OCI-LY1 (cell line): ENCODE measurements around the gene XIAP.

ENCODE experiments used
- H2AFZ ChIP-seq: fragments of 200-600 bp; sonication (generic), shearing (Covaris generic); 2 replicates; pipeline ENCODE4 v1.6.0; 2014; ENCODE audit warnings: antibody characterized with exemption, mild to moderate bottlenecking, low read length
- H3F3A ChIP-seq: fragments of 200-600 bp; sonication (generic), shearing (Covaris generic); 2 replicates; pipeline ENCODE4 v1.6.0; 2014; ENCODE audit warnings: mild to moderate bottlenecking, antibody characterized with exemption, low read length, moderate library complexity; ENCODE audit not compliant: insufficient read depth
- H3K27ac ChIP-seq: fragments of 200-600 bp; sonication (generic); 2 replicates; pipeline ENCODE4 v1.5.1; 2014; ENCODE audit warnings: low read length, mixed run types, mild to moderate bottlenecking, low read depth; ENCODE audit not compliant: poor library complexity, severe bottlenecking
- H3K27me3 ChIP-seq: fragments of 200-600 bp; sonication (generic); 2 replicates; pipeline ENCODE4 v1.6.0; 2014; ENCODE audit warnings: antibody characterized with exemption, mild to moderate bottlenecking, low read length, moderate library complexity; ENCODE audit not compliant: insufficient read depth
- H3K36me3 ChIP-seq: fragments of 200-600 bp; sonication (generic); 2 replicates; pipeline ENCODE4 v1.6.1; 2014; ENCODE audit warnings: mild to moderate bottlenecking, antibody characterized with exemption, low read length, moderate library complexity, mixed read lengths; ENCODE audit not compliant: insufficient read depth
- H3K4me1 ChIP-seq: fragments of 200-600 bp; sonication (generic); 2 replicates; pipeline ENCODE4 v1.5.1; 2014; ENCODE audit warnings: mild to moderate bottlenecking, low read length, moderate library complexity; ENCODE audit not compliant: insufficient read depth, severe bottlenecking
- H3K4me2 ChIP-seq: fragments of 200-600 bp; sonication (generic), shearing (Covaris generic); 2 replicates; pipeline ENCODE4 v1.6.1; 2014; ENCODE audit warnings: low read length
- H3K4me3 ChIP-seq: fragments of 200-600 bp; sonication (generic); 2 replicates; pipeline ENCODE4 v1.5.1; 2014; ENCODE audit warnings: low read length, low read depth, mild to moderate bottlenecking, mixed read lengths; ENCODE audit not compliant: poor library complexity, severe bottlenecking
- H3K79me2 ChIP-seq: fragments of 200-600 bp; shearing (Covaris generic); 2 replicates; pipeline ENCODE4 v1.6.1; 2016; ENCODE audit warnings: mixed run types, low read length, mixed read lengths; ENCODE audit not compliant: insufficient read depth
- H3K9ac ChIP-seq: fragments of 200-600 bp; sonication (generic), shearing (Covaris generic); 2 replicates; pipeline ENCODE4 v1.6.1; 2014; ENCODE audit warnings: mild to moderate bottlenecking, low read length, mixed read lengths
- H3K9me2 ChIP-seq: fragments of 200-600 bp; sonication (generic), shearing (Covaris generic); 2 replicates; pipeline ENCODE4 v1.6.1; 2014; ENCODE audit warnings: low read depth, mild to moderate bottlenecking, low read length, mixed read lengths
- H3K9me3 ChIP-seq: fragments of 200-600 bp; shearing (Covaris generic); 2 replicates; pipeline ENCODE4 v1.6.1; 2014; ENCODE audit warnings: low read length, mixed read lengths
- H4K20me1 ChIP-seq: fragments of 200-600 bp; sonication (generic), shearing (Covaris generic); 2 replicates; pipeline ENCODE4 v1.6.0; 2016; ENCODE audit warnings: mild to moderate bottlenecking, low read length; ENCODE audit not compliant: insufficient read depth
- CTCF ChIP-seq: fragments of 200-600 bp; sonication (generic), shearing (Covaris generic); IDR thresholded peaks from 2 replicates; pipeline ENCODE4 v1.5.1; 2017; ENCODE audit warnings: mild to moderate bottlenecking, antibody characterized with exemption, low read length, moderate library complexity, mixed read lengths
- EZH2 ChIP-seq: fragments of 200-600 bp; sonication (generic), shearing (Covaris generic); IDR thresholded peaks from 2 replicates; pipeline ENCODE4 v1.8.0; 2017; ENCODE audit warnings: borderline replicate concordance, mixed run types, mild to moderate bottlenecking, antibody characterized with exemption, low read length, moderate library complexity, mixed read lengths

The XIAP gene

GRCh38 chrX:123962006-123962467 is 102.2 kb downstream of the XIAP start:
- Histone ChIP-seq H3K27me3 (no peaks in the 10 kb centered on the region), H3K79me2 (peaks cover 60% of the 10 kb centered on the region), H2AFZ (no peak overlapping the region), H3K4me2 (peak overlapping the region; percentile 94), H3K9me3 (no peaks in the 10 kb centered on the region), H3K4me3 (peak overlapping the region; percentile 99), H3K9me2 (no peaks in the 10 kb centered on the region), H4K20me1 (no peaks in the 10 kb centered on the region), H3K4me1 (peaks cover 26% of the 10 kb centered on the region), H3K27ac (peak overlapping the region; percentile 95), H3F3A (no peaks in the 10 kb centered on the region), H3K36me3 (no peaks in the 10 kb centered on the region; the same call in 1 of the 2 replicates), H3K9ac (peak overlapping the region; percentile 100)
- no peak for TF ChIP-seq CTCF
- no peak for TF ChIP-seq EZH2

GRCh38 chrX:123962794-123963373 is 103.0 kb downstream of the XIAP start:
- no peaks in the 10 kb centered on the region for H4K20me1 ChIP-seq
- H3K79me2 ChIP-seq: peaks cover 68% of the 10 kb centered on the region
- H3K9me3 ChIP-seq: no peaks in the 10 kb centered on the region
- TF ChIP-seq EZH2: no peak
- TF ChIP-seq CTCF: no peak
- H3F3A ChIP-seq: no peaks in the 10 kb centered on the region
- H3K4me3 ChIP-seq: peak overlapping the region; percentile 99
- peak overlapping the region; percentile 95 for H3K27ac ChIP-seq
- H3K36me3 ChIP-seq: peaks cover under 1% of the 10 kb centered on the region; the same call in 1 of the 2 replicates
- no peaks in the 10 kb centered on the region for H3K9me2 ChIP-seq
- H3K4me2 ChIP-seq: peak overlapping the region; percentile 94
- peak overlapping the region; percentile 100 for H3K9ac ChIP-seq
- H3K4me1 ChIP-seq: peaks cover 26% of the 10 kb centered on the region
- H2AFZ ChIP-seq: no peak overlapping the region
- H3K27me3 ChIP-seq: no peaks in the 10 kb centered on the region
